Activated CD4-positive, alpha-beta T cell treated with anti-CD3 and anti-CD28 coated beads for 48 hours (primary cell): ENCODE measurements around the gene HOXD9.

ENCODE experiments used
- DNase-seq: peaks from one replicate; pipeline ENCODE4 v3.0.0-alpha.2; 2020

Gene HOXD9

GRCh38 chr2:176172007-176172894 lies 49.7 kb downstream of the HOXD9 start:
- no peak for DNase-seq

- DNase-seq: no peak
These were observed 50.5 kb downstream of the HOXD9 start for GRCh38 chr2:176172895-176173566.

GRCh38 chr2:176173567-176174381 lies 51.3 kb downstream of the HOXD9 start:
- no peak for DNase-seq

GRCh38 chr2:176174382-176174823 lies 51.9 kb downstream of the HOXD9 start:
- no peak for DNase-seq
